NCI-H128 (cell line): ENCODE measurements around the gene RGS10.

Experiments used
- DNase-seq: peaks from one replicate; lab custom pipeline; 2025; ENCODE audit not compliant: unreplicated experiment; lab: John Stamatoyannopoulos, UW

Gene RGS10

DNA sequence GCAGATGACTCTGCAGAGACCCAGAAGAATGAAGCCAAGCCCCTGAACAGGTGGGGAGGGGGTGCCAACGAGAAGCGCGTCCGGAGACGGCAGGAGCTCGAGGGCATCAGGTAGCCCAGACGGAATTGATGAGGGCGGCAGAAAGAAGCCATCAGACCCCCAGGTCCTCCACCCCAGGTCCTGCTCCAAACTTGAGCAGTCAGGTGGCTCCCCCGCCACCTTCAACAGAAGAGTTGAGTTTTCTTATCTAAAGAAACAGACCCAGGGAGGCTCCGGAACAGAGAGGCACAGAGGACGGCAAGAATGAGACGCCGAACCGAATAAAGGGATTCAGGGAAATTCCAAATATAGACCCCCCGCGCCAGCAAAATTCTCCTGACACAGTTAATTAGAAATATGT lies 22.2 kb downstream of the RGS10 start:
- DNase-seq: no peak

DNA sequence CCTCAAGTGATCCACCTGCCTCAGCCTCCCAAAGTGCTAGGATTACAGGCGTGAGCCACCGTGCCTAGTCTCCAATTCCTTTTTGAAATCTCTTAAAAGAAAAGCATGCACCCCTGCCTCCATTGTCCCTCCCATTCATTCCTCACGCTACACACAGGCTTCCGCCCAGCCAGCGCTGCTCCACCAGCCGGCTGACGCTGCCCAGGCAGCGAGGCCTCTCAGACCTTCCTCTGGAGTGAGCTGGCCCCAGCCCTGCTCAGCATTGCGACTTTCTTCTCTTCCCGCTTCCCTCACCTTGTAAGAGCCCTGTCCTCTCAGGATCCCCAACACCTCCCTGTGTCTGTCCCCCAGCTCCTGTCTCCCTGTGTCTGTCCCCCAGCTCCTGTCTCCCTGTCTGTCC lies 23.6 kb downstream of the RGS10 start:
- DNase-seq: no peak

DNA sequence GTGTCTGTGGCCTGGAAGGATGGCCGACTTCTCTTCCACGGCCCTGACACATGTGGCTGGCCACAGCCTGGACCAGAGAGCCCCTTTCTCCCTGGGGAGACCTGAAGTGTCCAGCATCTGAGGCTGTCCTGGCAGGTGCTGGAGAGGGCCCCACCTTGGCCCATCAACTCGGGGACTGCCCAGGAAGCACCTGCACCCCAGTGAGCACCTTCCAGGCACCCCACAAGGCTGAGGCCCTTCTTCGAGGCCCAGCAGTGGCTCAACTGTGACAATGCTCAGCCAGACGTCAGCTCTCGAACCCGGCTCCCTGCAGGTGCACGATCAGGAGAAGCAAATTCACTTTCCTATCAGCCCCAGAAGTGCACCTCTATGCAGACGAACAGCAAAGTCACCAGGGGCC lies 24.3 kb downstream of the RGS10 start:
- no peak for DNase-seq

DNA sequence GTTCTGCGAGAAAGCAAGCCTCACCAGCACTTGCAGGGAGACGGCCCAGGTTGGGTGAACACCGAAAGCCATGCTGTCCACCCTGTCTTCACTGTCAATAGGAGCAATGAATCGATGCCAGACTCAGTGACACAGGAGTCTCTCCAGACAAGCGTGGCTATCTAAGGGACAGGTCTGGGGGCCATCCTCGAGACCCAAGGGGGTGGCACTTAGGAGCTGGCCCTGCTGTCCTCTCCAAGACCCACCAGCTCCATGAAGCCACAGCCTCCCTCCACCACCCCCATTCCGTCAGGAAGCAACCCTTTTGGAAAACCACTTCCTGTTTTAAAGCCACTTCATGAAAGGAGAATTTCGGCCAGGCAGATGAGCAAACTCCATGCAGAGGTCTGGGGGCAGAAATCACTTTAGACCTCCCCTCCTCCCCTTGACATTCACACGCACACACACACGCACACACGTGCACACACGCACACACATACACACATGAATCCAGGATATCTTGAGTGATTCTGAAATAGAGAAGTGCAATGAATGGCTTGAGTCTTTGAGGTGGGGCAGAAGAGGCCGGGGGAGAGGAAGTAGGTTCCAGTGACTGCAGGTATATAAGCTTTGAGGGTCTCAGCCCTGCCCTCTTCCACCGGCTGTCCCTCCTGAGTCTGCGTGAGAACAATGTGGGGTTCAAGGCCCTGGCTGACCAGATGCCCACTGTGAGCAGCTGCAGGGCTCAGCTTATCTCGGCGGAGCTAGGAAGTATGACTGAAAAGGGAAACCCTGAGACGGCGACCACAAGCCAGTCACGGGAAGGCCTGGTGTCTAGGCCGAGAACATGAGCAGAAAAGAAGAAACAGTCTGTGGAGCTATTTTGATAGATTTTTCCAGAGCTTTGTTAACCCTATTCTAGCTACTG lies 25.0 kb downstream of the RGS10 start:
- DNase-seq: no peak

DNA sequence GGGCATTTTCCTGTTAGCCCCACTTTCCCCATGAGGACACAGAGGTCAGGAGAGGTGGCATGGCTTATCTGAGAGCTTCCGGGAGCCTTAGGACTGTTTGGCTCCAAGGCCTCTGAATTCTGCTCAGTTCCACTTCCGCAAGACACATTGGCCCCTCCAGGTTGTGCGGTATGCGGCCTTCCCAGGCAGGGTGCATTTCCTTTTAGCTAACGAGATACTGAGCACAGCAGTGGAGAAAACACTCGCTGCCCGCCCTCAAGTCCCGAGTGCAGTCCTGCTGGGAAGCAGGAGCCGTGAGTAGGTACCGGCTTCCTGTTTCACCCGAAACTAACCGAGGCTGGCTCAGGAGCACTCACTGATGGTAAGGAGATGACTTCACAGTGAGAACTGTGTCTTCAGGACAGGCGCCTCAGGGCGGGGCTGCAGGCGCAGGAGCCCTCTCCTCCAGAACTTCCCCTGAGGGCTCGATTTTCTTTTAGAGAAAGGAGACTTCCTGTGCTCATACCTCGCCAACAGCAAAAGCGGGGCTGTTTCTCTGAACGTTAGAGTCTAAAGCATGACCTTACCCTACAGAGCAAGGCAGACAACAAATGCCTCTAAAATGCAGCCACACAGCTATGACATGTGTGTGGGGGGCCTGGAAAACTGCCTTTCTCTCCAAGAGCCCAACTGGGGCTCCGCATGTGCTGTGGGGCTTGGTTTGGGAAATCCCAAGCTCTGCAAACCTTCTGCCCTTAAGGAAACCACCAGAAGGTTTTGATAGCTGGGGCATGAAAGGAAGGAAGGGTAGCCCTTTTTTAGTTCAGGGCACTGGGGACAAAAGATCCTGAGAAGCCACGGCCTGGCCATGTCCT lies 25.9 kb downstream of the RGS10 start:
- DNase-seq: no peak

DNA sequence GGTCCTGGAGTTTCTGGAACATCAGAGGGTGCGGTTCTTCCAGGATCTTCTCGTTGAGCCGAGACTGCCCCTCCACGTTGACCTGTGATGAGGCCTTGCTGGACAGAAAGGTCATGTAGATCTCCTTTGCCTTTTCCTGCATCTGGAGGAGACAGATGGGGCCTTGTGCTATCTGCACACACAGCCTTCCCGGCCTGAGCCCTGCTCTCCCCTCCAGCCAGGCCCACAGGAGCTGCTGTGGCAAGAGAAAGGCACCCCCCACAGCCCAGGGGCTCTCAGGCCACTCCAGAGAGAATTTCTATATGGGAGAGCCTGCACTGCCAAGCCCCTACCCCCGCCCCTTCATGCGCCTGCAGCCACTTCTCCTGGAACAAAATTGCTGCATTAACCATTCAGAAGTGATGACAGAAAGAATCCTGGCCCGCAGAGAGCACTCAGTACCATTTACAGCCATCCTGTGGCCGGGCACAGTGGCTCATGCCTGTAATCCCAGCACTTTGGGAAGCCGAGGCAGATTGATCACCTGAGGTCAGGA lies 26.9 kb downstream of the RGS10 start:
- no peak for DNase-seq

DNA sequence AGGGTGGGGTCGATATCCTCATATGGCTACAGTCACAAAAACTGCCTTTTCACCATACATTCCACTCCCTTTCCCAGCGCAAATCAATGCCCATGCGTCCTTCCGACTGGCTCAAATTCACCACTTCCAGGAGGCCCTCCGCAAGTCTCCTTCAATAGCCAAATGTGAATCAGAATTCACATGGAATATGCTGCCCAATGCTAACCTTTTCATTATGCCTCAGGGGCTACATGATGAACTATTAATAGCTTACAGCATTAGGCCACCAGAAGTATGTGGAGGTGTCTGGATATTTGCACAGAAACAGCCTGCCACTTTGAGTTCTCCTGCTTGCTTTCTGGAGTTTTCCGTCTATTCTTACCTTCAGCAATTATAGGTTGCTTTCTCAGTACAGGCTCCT lies 27.7 kb downstream of the RGS10 start:
- no peak for DNase-seq

DNA sequence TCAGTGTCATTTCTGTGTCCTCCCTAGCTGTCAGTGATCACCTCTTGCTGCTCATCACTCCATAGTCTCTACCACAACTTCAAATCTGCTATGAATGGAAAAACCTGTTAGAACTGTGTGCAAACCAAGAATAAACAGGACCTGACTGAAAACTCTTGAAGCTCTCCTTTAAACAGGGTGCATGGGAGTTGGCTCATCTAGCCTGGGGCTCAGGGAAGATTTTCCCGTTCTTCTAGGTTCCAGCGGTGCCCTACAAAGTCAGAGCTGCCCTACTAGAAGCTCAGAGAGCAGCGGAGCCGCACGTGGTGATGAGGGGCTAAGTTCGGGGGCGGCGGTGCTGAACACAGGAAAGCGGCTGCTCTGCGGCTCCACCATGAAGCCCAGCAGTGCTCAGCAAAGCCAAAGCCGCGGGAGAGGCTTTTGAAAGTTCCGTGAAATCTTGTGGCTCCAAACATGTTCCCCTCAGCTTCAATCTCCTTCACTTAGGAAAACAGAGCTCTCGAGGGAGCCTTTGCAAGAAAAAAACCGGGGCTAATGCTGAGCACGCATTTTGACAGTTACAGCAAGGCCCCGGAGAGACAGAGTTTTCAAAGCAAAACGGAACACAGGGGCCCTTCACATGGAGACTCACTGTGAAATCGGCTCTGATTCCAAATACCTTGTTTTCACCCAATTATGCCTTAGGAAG lies 30.5 kb downstream of the RGS10 start:
- no peak for DNase-seq

DNA sequence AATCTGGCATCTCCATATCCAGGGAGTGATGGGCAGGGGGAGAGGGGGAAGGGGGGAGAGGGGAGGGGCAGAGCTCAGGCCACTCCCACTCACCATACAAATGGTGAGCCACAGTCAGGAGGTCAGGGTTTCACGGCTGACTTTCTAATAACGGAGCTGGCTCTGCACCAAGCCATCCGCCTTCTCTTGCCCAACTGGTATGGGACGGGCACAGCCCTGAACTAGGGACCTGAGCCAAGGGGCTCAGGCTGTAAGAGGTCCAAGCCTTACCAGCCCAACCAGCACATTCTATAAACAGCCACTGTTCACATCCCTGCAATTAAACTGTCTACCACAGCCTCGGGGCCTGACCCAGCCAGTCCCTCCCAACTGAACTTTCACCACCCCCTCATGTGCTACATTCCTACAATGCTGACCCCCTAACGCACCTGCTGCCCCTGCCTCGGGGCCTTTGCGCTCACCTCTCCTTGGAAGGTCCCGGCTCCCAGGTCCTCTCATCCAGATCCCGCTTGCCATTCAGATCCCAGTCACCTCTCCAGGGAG lies 32.5 kb downstream of the RGS10 start:
- DNase-seq: no peak

DNA sequence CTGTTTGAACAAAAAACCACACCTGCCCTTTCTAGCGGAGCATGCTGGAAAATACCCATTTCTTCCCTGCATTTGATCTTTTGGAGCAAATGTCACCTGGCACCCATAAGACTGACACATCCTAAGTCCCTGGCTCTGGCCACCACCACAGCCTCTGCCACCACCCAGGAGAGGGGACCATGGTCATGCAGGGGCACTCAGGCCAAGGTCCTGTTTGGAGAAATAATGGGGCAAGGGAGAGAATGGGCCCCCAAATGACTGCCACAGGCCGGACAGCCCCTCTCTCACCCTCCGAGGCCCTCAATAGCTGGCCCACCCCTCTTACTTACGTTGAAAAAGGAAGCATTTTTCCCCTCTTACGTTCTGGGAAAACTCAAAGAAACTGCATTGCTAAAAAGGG lies 35.4 kb downstream of the RGS10 start:
- no peak for DNase-seq

DNA sequence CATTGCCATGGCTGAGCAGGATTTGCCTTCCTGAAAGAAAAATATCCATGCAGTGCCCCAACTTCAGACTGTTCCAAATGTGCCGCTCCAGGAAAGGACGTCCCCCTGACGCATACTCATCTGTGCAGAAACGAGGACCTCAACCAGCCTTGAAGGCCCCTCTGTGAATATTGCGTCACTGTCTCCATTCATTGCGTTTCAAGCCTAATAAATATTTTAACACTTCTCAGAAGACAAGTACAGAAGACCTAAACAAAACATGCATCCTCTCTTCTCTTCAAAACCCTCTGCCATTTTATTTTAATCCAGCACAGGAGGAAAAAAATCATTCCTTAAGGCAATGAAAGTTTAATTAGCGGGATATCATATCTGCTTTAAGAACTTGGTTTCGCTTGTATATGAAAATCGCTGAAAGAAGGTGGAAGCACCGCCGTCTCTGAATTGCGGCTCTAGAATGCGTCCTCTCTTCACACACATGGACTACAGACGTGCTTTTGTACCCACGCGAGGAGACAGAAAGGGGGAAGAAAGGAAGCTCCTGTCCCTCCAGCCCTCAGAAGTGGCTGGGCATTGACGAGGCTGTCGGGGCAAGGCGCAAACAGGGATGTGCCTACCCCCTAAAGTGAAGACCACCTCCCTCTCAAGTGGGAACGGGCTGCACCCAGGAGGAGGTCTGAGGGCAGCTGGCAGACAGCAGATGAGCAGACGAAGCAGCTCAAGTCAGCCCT lies 36.8 kb downstream of the RGS10 start:
- no peak for DNase-seq

DNA sequence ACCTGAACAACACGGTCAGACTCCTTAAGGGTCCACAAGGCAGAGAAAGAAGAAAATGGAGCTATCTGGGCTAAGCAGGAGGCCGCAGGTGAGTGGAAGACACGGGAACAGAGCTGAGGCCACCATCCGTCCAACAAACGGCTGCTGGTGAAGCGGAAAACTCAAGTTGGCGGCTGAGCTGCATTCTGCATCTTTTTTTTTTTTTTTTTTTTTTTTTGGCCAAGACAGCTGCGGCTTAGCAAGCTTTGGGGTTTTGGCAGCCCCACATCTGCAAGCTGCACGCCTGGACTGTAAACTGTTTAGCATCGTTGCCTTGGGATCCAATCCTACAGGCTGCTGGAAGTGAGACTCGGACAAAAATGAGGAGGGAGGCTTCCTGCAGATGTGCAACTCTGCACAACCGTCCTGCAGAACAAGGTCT lies 37.4 kb downstream of the RGS10 start:
- DNase-seq: no peak

DNA sequence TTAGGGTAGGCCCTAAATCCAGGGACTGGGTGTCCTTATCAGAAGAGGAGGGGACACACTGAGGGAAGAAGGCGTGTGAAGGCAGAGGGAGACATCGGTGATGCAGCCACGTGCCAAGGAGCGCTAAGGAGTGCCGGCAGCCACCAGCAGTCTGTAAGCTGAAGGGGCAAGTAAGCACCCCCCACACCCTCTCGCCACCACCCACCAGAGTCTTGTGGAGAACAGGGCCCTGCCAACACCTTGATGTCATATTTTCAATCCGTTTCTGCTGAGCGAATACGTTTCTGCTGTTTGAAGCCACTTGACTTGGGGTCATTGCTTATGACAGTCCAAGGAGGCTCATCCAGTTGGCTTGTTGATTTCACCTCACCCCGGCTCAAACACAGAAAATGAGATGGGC lies 37.9 kb downstream of the RGS10 start:
- no peak for DNase-seq

DNA sequence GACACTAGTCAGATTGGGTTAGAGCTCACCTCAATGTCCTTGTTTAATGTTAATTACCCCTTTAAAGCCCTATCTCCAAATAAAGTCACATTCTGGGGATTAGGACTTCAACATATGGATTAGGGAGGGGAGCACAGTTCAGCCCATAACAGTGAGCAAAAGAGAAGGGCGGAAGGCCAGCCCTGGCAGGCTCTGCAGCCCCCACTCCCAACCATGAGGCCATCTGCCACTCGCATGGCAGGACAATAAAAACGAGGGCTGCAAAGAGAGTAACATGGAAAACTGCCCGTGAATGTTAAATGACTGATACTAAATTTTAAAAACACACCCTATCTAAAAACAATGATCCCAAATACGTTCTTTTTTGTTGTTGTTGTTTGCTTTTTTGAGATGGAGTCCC lies 38.7 kb downstream of the RGS10 start:
- DNase-seq: no peak

DNA sequence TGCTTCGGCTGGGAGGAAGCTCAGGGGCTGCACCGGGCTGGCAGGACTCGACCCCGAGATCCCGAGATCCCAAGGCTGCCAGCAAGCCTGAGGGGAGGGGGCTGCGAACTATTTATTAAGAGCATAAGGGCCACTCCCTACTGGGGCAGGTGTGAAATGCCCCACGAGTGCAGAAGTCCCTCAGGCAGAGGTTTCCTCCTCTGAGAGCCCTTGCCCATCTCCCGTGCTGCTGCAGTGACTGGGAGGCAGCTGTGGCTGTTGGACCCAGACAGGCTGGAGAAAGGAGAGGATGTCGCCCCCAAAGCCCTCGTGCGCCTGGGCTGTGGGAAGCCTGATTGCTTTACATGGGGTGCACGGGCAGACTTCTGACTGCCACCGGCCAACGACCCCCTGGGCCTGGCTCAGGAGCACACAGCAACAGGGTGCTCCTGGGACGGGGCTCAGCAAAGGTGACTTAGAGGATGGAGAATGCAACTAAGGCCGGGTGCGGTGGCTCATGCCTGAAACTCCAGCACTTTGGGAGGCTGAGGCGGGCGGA lies 39.8 kb downstream of the RGS10 start:
- no peak for DNase-seq

DNA sequence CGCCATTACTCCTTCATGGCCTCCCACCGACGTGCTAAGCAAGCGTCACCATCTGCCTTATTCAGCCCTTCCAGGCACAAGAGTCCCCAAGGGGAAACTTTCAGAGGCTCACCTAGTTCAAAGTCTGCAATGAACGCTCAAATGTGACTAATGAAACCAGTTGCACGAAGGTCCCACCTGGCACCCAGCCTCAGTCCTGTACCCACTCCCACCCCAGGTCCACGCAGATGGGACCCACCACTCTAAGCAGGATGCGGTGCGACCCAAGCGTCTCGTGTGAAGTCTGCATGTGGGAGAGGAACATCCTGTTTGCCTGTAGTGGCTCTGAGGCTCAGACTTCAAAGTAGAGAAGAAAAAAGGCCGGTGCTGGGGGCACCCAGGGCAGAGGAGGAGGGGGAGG lies 40.3 kb downstream of the RGS10 start:
- no peak for DNase-seq

DNA sequence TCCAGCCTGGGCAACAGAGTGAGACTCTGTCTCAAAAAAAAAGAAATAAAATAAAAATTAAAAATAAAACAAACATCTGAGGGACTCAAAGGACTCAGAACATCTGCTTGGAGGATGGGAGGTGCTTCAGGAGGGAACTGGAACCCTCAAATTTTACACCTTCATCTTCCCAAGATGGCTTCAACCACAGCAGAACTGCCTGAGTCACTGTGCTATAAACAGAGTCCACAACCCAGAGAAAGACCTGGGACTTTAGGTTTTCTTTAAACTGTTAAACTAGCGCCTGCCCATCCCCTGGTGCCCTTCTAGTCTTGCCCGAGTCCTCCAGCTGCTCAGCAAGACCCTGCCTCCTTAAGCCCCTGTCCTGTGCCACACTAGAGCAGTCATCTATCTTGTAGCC lies 40.8 kb downstream of the RGS10 start:
- DNase-seq: no peak

DNA sequence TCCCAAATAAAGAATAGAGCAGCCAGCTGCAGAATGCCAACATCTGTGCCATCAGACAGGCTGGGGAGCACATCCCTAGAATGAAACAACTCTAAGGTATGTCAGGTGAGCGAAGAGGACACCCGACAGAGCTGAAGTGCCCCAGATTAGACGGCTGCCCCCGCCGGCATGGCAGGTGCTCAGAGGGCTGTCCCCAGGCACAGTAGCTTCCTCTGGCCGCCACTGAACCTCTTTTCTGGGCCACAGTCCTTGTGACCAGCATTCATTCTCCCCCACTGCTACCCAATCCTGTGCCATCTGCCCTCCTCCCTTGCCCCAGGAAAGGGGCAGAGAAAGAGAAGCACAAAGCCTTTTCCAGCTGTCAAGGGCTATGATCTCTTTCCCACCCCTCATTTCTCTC lies 41.7 kb downstream of the RGS10 start:
- no peak for DNase-seq

DNA sequence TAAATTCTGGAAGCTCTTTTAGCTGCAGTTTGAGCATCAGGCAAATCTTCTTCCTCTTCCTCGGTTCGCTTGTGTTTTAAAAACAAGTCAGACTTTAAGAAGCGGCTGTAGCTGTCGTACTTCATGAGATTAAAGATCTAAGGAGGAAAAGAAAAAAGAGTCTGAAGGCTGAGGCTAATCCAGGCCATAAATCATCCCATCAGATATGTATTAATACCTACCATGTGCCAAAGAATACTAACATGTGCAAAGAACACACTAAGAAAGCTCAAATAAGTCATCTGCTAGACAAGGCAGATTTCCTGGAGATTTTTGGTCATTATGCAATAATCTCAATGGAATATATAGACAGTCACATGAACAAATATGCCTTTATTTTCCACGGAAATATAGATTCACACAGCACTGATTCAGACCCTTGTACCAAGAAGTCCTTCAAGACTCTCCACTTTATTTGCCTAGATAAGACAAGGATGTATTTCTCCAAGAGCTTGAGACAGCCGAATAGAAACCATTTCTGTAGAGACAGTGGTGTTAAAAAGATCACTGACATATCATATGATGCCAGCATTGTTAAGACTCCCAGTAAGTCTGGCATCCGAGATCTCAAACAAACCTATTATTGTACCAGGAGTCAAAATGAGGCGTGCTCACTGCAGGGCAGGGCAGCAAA lies 42.3 kb downstream of the RGS10 start:
- no peak for DNase-seq

DNA sequence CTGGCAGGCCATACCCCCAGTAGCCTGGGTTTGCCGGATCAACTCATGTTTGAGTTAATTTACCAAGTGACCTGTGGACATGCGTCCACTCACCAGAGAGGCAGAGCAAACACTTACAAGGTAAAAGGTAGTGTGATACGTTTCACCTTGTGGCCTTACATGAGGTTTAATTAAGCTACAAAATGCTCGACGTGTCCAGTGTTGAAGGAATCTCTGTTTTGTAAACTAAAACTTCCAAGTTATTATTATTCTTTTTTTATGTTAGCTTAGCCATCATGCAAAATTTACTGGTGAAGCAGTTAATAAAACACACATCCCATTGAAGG lies 42.9 kb downstream of the RGS10 start:
- no peak for DNase-seq
